Measurements from ENCODE around the gene POTEE.
"Not testable (repeated sequence)": the region's sequence is repeated elsewhere in the genome, so short reads cannot be mapped to it uniquely, and the experiment has no call there.

Gene POTEE

GRCh38 chr2:131209030-131209772, at the start of gene POTEE:
POTEE (plus strand) TSS chr2:131209536; CDS start chr2:131218403, 8,867 bp downstream.
- H3K27ac ChIP-seq (ENCODE audit: low read length); H3K9ac ChIP-seq (ENCODE audit: low read length); H3K4me1 ChIP-seq (ENCODE audit: control insufficient read depth, low read depth, low read length); H3K9me3 ChIP-seq (ENCODE audit: control insufficient read depth, low read depth, low read length); H3K4me3 ChIP-seq (ENCODE audit: low read length); H3K27me3 ChIP-seq (ENCODE audit: control insufficient read depth, insufficient read depth, low read length); H3K36me3 ChIP-seq (ENCODE audit: control insufficient read depth, low read depth, low read length): not testable (repeated sequence)

GRCh38 chr2:131165562-131165961, 43.8 kb upstream of the POTEE start:
- H3K27ac ChIP-seq (ENCODE audit: low read length); H3K27me3 ChIP-seq (ENCODE audit: control insufficient read depth, insufficient read depth, low read length); H3K36me3 ChIP-seq (ENCODE audit: control insufficient read depth, low read depth, low read length): not testable (repeated sequence)

GRCh38 chr2:131168538-131168937, 40.8 kb upstream of the POTEE start:
- no peak overlapping the region for H3K27ac ChIP-seq (ENCODE audit: low read length)
- no peaks in the 10 kb centered on the region for H3K36me3 ChIP-seq (ENCODE audit: control insufficient read depth, low read depth, low read length)
- H3K27me3 ChIP-seq (ENCODE audit: control insufficient read depth, insufficient read depth, low read length), result no peaks in the 10 kb centered on the region
- no peak overlapping the region for H3K9ac ChIP-seq (ENCODE audit: low read length)
- no peak overlapping the region for H3K4me3 ChIP-seq (ENCODE audit: low read length)
- no peaks in the 10 kb centered on the region for H3K9me3 ChIP-seq (ENCODE audit: control insufficient read depth, low read depth, low read length)
- H3K4me1 ChIP-seq (ENCODE audit: control insufficient read depth, low read depth, low read length), result no peaks in the 10 kb centered on the region

More at GRCh38 chr2:131165562-131165961, 43.8 kb upstream of the POTEE start:
- not testable (repeated sequence) for H3K9ac ChIP-seq (ENCODE audit: low read length); H3K9me3 ChIP-seq (ENCODE audit: control insufficient read depth, low read depth, low read length); H3K4me1 ChIP-seq (ENCODE audit: control insufficient read depth, low read depth, low read length); H3K4me3 ChIP-seq (ENCODE audit: low read length)

- not testable (repeated sequence) for H3K9me3 ChIP-seq (ENCODE audit: control insufficient read depth, low read depth, low read length); H3K9ac ChIP-seq (ENCODE audit: low read length); H3K27me3 ChIP-seq (ENCODE audit: control insufficient read depth, insufficient read depth, low read length); H3K27ac ChIP-seq (ENCODE audit: low read length); H3K4me1 ChIP-seq (ENCODE audit: control insufficient read depth, low read depth, low read length); H3K36me3 ChIP-seq (ENCODE audit: control insufficient read depth, low read depth, low read length); H3K4me3 ChIP-seq (ENCODE audit: low read length)
Measured at GRCh38 chr2:131178050-131178449, 31.3 kb upstream of the POTEE start.

- not testable (repeated sequence) for H3K27ac ChIP-seq (ENCODE audit: low read length); H3K27me3 ChIP-seq (ENCODE audit: control insufficient read depth, insufficient read depth, low read length); H3K4me3 ChIP-seq (ENCODE audit: low read length); H3K36me3 ChIP-seq (ENCODE audit: control insufficient read depth, low read depth, low read length); H3K9me3 ChIP-seq (ENCODE audit: control insufficient read depth, low read depth, low read length); H3K9ac ChIP-seq (ENCODE audit: low read length); H3K4me1 ChIP-seq (ENCODE audit: control insufficient read depth, low read depth, low read length)
Measured at GRCh38 chr2:131178721-131179418, 30.5 kb upstream of the POTEE start.

GRCh38 chr2:131181451-131181850, 27.9 kb upstream of the POTEE start:
- H3K27ac ChIP-seq (ENCODE audit: low read length); H3K27me3 ChIP-seq (ENCODE audit: control insufficient read depth, insufficient read depth, low read length); H3K36me3 ChIP-seq (ENCODE audit: control insufficient read depth, low read depth, low read length); H3K9me3 ChIP-seq (ENCODE audit: control insufficient read depth, low read depth, low read length); H3K4me3 ChIP-seq (ENCODE audit: low read length); H3K9ac ChIP-seq (ENCODE audit: low read length); H3K4me1 ChIP-seq (ENCODE audit: control insufficient read depth, low read depth, low read length): not testable (repeated sequence)

- H3K9ac ChIP-seq (ENCODE audit: low read length); H3K4me3 ChIP-seq (ENCODE audit: low read length): not testable (repeated sequence)
Measured at GRCh38 chr2:131193421-131193820, 15.9 kb upstream of the POTEE start.

GRCh38 chr2:131196186-131196585, 13.2 kb upstream of the POTEE start:
- H3K4me1 ChIP-seq (ENCODE audit: control insufficient read depth, low read depth, low read length); H3K9me3 ChIP-seq (ENCODE audit: control insufficient read depth, low read depth, low read length); H3K27me3 ChIP-seq (ENCODE audit: control insufficient read depth, insufficient read depth, low read length); H3K4me3 ChIP-seq (ENCODE audit: low read length); H3K9ac ChIP-seq (ENCODE audit: low read length); H3K27ac ChIP-seq (ENCODE audit: low read length); H3K36me3 ChIP-seq (ENCODE audit: control insufficient read depth, low read depth, low read length): not testable (repeated sequence)

More at GRCh38 chr2:131193421-131193820, 15.9 kb upstream of the POTEE start:
- not testable (repeated sequence) for H3K4me1 ChIP-seq (ENCODE audit: control insufficient read depth, low read depth, low read length); H3K27ac ChIP-seq (ENCODE audit: low read length); H3K36me3 ChIP-seq (ENCODE audit: control insufficient read depth, low read depth, low read length); H3K9me3 ChIP-seq (ENCODE audit: control insufficient read depth, low read depth, low read length); H3K27me3 ChIP-seq (ENCODE audit: control insufficient read depth, insufficient read depth, low read length)

- H3K4me3 ChIP-seq (ENCODE audit: low read length), result no peak overlapping the region
- H3K4me1 ChIP-seq (ENCODE audit: control insufficient read depth, low read depth, low read length), result no peaks in the 10 kb centered on the region
- H3K9ac ChIP-seq (ENCODE audit: low read length), result no peak overlapping the region
- H3K36me3 ChIP-seq (ENCODE audit: control insufficient read depth, low read depth, low read length), result no peaks in the 10 kb centered on the region
- H3K27ac ChIP-seq (ENCODE audit: low read length), result no peak overlapping the region
- H3K27me3 ChIP-seq (ENCODE audit: control insufficient read depth, insufficient read depth, low read length), result no peaks in the 10 kb centered on the region
- no peaks in the 10 kb centered on the region for H3K9me3 ChIP-seq (ENCODE audit: control insufficient read depth, low read depth, low read length)
Measured at GRCh38 chr2:131201098-131201497, 8.2 kb upstream of the POTEE start.

GRCh38 chr2:131207839-131208238, 1.5 kb upstream of the POTEE start:
- not testable (repeated sequence) for H3K27ac ChIP-seq (ENCODE audit: low read length); H3K4me1 ChIP-seq (ENCODE audit: control insufficient read depth, low read depth, low read length); H3K4me3 ChIP-seq (ENCODE audit: low read length); H3K9ac ChIP-seq (ENCODE audit: low read length); H3K27me3 ChIP-seq (ENCODE audit: control insufficient read depth, insufficient read depth, low read length); H3K9me3 ChIP-seq (ENCODE audit: control insufficient read depth, low read depth, low read length); H3K36me3 ChIP-seq (ENCODE audit: control insufficient read depth, low read depth, low read length)

GRCh38 chr2:131209773-131210104, 403 bp downstream of the POTEE start:
- H3K4me3 ChIP-seq (ENCODE audit: low read length); H3K9me3 ChIP-seq (ENCODE audit: control insufficient read depth, low read depth, low read length): not testable (repeated sequence)

More at GRCh38 chr2:131209773-131210104, 403 bp downstream of the POTEE start:
- H3K36me3 ChIP-seq (ENCODE audit: control insufficient read depth, low read depth, low read length); H3K4me1 ChIP-seq (ENCODE audit: control insufficient read depth, low read depth, low read length); H3K27me3 ChIP-seq (ENCODE audit: control insufficient read depth, insufficient read depth, low read length); H3K9ac ChIP-seq (ENCODE audit: low read length); H3K27ac ChIP-seq (ENCODE audit: low read length): not testable (repeated sequence)

All from iPS-18a (cell line).